SH-SY5Y (cell line): ENCODE data around the gene ASB1.

Source experiments
- GATA2 ChIP-seq: IDR thresholded peaks from 2 replicates; pipeline ENCODE4 v1.6.1; 2011; ENCODE audit warnings: mild to moderate bottlenecking, low read depth, low read length
- GATA3 ChIP-seq: IDR thresholded peaks from 2 replicates; pipeline ENCODE4 v1.6.1; 2011; ENCODE audit warnings: low read depth, mild to moderate bottlenecking, low read length, moderate library complexity

DNA sequence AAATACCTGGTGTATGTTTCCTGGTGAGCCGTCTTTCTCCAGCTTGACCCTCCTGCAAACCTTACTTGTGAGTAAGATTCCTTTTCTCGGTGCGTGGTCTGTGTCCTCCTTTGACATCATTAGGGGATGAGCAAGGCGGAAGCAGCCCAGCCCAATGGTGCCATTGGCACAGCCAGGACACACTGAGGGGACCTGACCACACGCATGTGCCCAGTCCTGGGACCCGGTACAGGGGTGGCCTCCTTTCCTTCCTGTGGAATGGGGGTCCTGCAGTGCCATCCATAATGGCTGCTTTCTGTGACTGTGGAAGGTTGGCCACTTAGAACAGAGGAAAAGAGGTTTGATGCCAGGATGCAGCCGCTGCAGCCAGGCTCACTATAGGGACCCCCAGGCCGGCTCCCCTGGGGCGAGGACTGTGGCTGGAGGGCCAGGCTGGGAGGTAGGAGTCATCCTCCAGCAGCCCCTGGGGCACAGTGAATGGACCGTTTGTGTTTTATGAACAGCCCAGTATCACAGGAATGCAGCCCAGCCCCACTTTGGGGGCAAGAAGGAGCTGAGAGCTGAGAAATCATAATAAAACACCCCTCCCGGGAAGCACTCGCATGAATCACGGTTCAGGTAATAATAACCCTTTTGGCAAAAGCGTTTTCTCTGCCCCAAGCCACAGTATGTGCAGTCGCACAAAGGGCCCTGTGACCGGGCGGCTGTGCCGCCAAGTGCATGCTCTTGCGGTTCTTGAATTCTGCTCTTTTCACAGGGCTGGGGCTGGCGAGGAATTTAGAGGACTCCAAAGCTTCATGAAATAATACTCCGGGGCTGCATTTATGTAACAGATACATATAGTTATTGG lies 73.2 kb downstream of the ASB1 start:
- TF ChIP-seq GATA2 (no peak), GATA3 (no peak)
